IPS-18a (cell line): ENCODE measurements around the gene AGRN.

Experiments used
- H3K27ac ChIP-seq: one replicate; pipeline ENCODE4 v1.5.1; 2013; ENCODE audit warnings: low read length
- H3K27me3 ChIP-seq: one replicate; pipeline ENCODE4 v1.6.1; 2013; ENCODE audit warnings: mild to moderate bottlenecking, low read length; ENCODE audit not compliant: control insufficient read depth, insufficient read depth
- H3K36me3 ChIP-seq: one replicate; pipeline ENCODE4 v1.6.1; 2013; ENCODE audit warnings: low read depth, low read length; ENCODE audit not compliant: control insufficient read depth
- H3K4me1 ChIP-seq: one replicate; pipeline ENCODE4 v1.6.1; 2013; ENCODE audit warnings: low read depth, low read length; ENCODE audit not compliant: control insufficient read depth
- H3K4me3 ChIP-seq: one replicate; pipeline ENCODE4 v1.5.1; 2013; ENCODE audit warnings: low read length
- H3K9ac ChIP-seq: one replicate; pipeline ENCODE4 v1.6.1; 2013; ENCODE audit warnings: mild to moderate bottlenecking, low read length, moderate library complexity
- H3K9me3 ChIP-seq: one replicate; pipeline ENCODE4 v1.6.1; 2013; ENCODE audit warnings: low read depth, low read length; ENCODE audit not compliant: control insufficient read depth

Gene AGRN

DNA sequence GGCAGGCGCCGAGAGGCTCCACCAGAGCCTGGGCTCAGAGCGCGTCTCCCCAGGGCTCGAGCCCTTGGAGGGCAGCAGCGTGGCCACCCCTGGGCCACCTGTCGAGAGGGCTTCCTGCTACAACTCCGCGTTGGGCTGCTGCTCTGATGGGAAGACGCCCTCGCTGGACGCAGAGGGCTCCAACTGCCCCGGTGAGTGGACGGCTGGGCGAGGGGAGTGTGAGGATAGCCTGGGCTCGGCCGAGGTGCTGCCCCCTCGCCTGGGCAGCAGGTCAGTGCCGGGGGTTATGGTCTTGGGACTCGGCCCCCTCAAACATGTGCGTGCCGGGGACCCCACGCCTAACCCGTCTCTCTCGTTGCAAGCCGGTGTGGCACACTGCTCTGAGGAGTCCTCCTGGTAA, 26.8 kb downstream of the AGRN start:
- Histone ChIP-seq H3K4me3 (no peak overlapping the region), H3K27me3 (peaks cover 2% of the 10 kb centered on the region), H3K4me1 (no peaks in the 10 kb centered on the region), H3K9me3 (no peaks in the 10 kb centered on the region), H3K9ac (no peak overlapping the region), H3K36me3 (peaks cover 23% of the 10 kb centered on the region), H3K27ac (no peak overlapping the region)

DNA sequence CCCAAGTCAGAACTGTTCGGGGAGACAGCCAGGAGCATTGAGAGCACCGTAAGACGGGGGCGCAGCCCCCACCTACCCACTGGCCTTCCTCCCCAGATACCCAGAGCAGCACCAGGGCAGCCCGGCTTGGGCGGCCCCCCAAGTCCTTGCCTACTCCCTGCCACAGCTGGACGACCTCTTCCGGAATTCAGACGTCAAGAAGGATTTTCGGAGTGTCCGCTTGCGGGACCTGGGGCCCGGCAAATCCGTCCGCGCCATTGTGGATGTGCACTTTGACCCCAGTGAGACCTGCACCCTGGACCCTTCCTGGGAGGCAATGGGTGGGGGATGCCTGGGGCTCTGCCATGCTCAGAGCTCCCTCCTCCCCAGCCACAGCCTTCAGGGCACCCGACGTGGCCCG, 27.5 kb downstream of the AGRN start:
- no peaks in the 10 kb centered on the region for H3K4me1 ChIP-seq
- no peak overlapping the region for H3K27ac ChIP-seq
- no peaks in the 10 kb centered on the region for H3K27me3 ChIP-seq
- H3K9ac ChIP-seq, result no peak overlapping the region
- H3K36me3 ChIP-seq, result peaks cover 27% of the 10 kb centered on the region
- no peaks in the 10 kb centered on the region for H3K9me3 ChIP-seq
- no peak overlapping the region for H3K4me3 ChIP-seq

DNA sequence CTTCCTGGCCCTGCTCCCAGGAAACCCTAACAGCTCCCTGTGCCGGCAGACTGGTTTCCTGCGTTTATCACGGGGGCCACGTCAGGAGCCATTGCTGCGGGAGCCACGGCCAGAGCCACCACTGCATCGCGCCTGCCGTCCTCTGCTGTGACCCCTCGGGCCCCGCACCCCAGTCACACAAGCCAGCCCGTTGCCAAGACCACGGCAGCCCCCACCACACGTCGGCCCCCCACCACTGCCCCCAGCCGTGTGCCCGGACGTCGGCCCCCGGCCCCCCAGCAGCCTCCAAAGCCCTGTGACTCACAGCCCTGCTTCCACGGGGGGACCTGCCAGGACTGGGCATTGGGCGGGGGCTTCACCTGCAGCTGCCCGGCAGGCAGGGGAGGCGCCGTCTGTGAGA, 28.0 kb downstream of the AGRN start:
- Histone ChIP-seq H3K9ac (no peak overlapping the region), H3K36me3 (peaks cover 33% of the 10 kb centered on the region), H3K9me3 (no peaks in the 10 kb centered on the region), H3K27ac (no peak overlapping the region), H3K27me3 (no peaks in the 10 kb centered on the region), H3K4me3 (no peak overlapping the region), H3K4me1 (no peaks in the 10 kb centered on the region)

DNA sequence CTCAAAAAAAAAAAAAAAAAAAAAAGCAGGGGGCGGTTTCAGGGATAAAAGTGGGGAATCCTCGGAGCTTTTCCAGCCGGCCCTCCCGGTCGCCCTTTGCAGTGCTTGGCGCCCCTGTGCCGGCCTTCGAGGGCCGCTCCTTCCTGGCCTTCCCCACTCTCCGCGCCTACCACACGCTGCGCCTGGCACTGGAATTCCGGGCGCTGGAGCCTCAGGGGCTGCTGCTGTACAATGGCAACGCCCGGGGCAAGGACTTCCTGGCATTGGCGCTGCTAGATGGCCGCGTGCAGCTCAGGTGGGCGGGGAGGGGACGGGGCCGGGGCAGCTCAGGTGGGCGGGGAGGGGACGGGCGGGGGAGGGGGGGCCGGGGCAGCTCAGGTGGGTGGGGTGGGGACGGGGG, 28.8 kb downstream of the AGRN start:
- Histone ChIP-seq H3K27ac (no peak overlapping the region), H3K27me3 (no peaks in the 10 kb centered on the region), H3K4me3 (no peak overlapping the region), H3K9ac (no peak overlapping the region), H3K9me3 (no peaks in the 10 kb centered on the region), H3K4me1 (no peaks in the 10 kb centered on the region), H3K36me3 (peaks cover 38% of the 10 kb centered on the region)

DNA sequence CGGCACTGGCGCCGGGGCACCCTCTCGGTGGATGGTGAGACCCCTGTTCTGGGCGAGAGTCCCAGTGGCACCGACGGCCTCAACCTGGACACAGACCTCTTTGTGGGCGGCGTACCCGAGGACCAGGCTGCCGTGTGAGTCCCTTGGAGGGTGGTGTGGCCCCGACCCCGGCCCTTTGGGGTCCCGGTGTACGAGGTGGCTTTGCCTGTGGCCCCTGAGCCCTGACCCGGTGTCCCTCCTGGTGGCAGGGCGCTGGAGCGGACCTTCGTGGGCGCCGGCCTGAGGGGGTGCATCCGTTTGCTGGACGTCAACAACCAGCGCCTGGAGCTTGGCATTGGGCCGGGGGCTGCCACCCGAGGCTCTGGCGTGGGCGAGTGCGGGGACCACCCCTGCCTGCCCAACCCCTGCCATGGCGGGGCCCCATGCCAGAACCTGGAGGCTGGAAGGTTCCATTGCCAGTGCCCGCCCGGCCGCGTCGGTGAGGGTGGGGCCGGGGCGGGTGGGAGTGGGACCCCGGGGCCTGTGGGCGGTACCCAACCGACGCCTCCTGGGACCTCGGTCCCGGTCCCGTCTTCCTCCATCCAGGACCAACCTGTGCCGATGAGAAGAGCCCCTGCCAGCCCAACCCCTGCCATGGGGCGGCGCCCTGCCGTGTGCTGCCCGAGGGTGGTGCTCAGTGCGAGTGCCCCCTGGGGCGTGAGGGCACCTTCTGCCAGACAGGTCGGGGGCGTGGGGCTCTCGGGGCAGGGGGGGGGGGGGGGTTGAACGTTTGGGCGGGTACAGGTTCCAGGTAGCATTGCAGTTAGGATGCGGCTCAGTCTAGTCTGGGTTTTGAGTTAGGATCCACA, 29.6 kb downstream of the AGRN start:
- Histone ChIP-seq H3K36me3 (peaks cover 43% of the 10 kb centered on the region), H3K9me3 (no peaks in the 10 kb centered on the region), H3K27me3 (no peaks in the 10 kb centered on the region), H3K9ac (no peak overlapping the region), H3K4me3 (no peak overlapping the region), H3K4me1 (no peaks in the 10 kb centered on the region), H3K27ac (no peak overlapping the region)

DNA sequence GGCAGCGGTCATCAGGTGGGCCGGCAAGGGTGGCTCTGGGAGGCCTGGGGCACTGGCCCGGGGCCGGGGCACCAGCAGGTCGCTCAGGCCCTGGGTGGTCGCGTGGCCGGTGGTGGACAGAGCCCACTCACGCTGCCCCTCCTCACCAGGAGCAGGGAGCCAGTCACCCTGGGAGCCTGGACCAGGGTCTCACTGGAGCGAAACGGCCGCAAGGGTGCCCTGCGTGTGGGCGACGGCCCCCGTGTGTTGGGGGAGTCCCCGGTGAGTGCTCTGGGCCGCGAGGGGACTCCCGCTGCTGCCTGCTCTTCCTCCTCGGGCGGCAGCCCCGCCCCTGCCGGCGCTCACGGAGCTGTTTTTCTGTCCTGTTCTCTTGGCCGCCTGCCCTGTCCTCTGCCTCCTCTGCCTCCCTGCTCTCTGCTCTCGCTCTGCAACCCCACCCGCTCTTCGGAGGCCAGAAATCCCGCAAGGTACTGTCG, 30.7 kb downstream of the AGRN start:
- no peak overlapping the region for H3K4me3 ChIP-seq
- no peak overlapping the region for H3K9ac ChIP-seq
- no peaks in the 10 kb centered on the region for H3K9me3 ChIP-seq
- peaks cover 37% of the 10 kb centered on the region for H3K36me3 ChIP-seq
- no peaks in the 10 kb centered on the region for H3K4me1 ChIP-seq
- no peak overlapping the region for H3K27ac ChIP-seq
- no peaks in the 10 kb centered on the region for H3K27me3 ChIP-seq

DNA sequence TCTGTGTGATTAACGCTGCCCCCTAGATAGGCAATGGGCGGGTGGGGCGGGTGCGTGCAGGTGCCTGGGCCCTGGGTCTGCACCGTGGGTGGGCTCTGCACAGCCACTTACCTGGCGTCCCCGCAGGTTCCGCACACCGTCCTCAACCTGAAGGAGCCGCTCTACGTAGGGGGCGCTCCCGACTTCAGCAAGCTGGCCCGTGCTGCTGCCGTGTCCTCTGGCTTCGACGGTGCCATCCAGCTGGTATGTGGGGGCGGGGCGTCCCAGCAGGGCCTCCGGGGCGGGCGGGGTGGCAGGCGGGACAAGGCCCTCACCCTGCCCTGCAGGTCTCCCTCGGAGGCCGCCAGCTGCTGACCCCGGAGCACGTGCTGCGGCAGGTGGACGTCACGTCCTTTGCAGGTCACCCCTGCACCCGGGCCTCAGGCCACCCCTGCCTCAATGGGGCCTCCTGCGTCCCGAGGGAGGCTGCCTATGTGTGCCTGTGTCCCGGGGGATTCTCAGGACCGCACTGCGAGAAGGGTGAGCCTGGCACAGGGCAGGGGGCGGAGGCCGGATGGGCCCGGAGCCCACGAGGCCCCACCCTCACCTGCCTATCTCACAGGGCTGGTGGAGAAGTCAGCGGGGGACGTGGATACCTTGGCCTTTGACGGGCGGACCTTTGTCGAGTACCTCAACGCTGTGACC, 31.3 kb downstream of the AGRN start:
- H3K4me3 ChIP-seq, result no peak overlapping the region
- no peaks in the 10 kb centered on the region for H3K9me3 ChIP-seq
- H3K4me1 ChIP-seq, result no peaks in the 10 kb centered on the region
- H3K27me3 ChIP-seq, result no peaks in the 10 kb centered on the region
- H3K36me3 ChIP-seq, result peaks cover 34% of the 10 kb centered on the region
- no peak overlapping the region for H3K27ac ChIP-seq
- H3K9ac ChIP-seq, result no peak overlapping the region

DNA sequence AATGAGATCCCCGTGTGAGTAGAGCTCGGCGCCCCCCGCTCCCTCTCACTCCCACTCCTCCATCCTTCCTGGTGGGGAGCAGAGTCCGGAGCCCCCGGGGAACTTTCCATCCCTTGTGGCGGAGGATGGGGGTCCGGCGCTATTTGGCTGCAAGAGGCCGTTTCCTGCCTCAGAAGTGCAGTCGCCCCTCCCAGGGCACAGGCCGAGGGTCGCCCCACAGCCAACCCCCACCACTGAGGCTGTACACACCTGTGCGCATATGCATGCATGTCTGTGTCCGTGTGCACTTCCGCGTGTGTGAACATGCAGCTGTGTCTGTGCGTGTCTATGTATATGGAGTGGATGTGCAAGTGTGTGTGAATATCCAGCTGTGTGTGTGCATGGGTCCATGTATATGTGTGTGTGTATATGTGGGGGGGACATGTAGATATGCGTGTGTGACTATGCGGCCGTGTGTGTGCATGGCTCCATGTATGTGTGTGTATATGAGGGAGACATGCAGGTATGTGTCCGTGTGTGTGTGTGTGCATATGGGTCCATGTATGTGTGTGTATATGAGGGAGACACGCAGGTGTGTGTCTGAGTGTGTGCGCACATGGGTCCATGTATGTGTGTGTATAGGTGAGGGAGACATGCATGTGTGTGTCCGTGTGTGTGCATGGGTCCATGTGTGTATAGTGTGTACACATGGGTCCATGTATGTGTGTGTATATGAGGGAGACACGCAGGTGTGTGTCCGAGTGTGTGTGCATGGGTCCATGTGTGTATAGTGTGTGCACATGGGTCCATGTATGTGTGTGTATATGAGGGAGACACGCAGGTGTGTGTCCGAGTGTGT, 32.3 kb downstream of the AGRN start:
- Histone ChIP-seq H3K4me1 (no peaks in the 10 kb centered on the region), H3K9ac (no peak overlapping the region), H3K9me3 (no peaks in the 10 kb centered on the region), H3K36me3 (peaks cover 29% of the 10 kb centered on the region), H3K4me3 (no peak overlapping the region), H3K27ac (no peak overlapping the region), H3K27me3 (peaks cover 7% of the 10 kb centered on the region)

DNA sequence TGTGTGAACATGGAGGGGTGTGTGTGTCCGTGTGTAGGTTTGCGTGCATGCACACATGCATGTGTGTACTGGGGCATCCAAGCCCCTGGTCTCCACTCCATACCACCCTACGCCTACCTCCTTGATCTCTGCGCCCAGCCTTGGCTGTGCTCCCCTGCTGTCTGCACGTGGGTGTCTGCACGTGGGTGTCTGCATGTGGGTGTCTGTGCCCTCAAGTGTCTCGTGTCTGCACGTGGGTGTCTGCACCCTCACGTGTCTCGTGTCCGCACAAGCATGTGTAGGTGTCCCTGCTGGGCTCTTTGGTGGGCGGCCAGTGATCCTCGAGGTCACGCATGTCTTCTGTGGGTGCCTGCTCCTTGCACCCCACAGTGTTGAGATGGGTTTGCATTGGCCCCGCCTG, 33.1 kb downstream of the AGRN start:
- no peaks in the 10 kb centered on the region for H3K9me3 ChIP-seq
- H3K27me3 ChIP-seq, result peaks cover 15% of the 10 kb centered on the region
- H3K9ac ChIP-seq, result no peak overlapping the region
- H3K27ac ChIP-seq, result no peak overlapping the region
- H3K36me3 ChIP-seq, result peaks cover 24% of the 10 kb centered on the region
- H3K4me3 ChIP-seq, result no peak overlapping the region
- no peaks in the 10 kb centered on the region for H3K4me1 ChIP-seq

DNA sequence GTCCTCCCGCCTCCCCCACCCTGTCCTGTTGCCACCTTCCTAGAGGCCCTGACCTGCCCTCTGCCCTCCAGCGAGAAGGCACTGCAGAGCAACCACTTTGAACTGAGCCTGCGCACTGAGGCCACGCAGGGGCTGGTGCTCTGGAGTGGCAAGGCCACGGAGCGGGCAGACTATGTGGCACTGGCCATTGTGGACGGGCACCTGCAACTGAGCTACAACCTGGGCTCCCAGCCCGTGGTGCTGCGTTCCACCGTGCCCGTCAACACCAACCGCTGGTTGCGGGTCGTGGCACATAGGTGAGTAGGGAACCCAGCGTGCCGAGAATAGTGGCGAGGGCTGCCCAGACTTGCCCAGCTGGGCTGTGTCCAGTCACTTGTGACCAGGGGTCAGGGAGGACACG, 33.8 kb downstream of the AGRN start:
- Histone ChIP-seq H3K36me3 (peaks cover 24% of the 10 kb centered on the region), H3K4me1 (no peaks in the 10 kb centered on the region), H3K27ac (no peak overlapping the region), H3K4me3 (no peak overlapping the region), H3K9me3 (no peaks in the 10 kb centered on the region), H3K9ac (no peak overlapping the region), H3K27me3 (peaks cover 21% of the 10 kb centered on the region)

DNA sequence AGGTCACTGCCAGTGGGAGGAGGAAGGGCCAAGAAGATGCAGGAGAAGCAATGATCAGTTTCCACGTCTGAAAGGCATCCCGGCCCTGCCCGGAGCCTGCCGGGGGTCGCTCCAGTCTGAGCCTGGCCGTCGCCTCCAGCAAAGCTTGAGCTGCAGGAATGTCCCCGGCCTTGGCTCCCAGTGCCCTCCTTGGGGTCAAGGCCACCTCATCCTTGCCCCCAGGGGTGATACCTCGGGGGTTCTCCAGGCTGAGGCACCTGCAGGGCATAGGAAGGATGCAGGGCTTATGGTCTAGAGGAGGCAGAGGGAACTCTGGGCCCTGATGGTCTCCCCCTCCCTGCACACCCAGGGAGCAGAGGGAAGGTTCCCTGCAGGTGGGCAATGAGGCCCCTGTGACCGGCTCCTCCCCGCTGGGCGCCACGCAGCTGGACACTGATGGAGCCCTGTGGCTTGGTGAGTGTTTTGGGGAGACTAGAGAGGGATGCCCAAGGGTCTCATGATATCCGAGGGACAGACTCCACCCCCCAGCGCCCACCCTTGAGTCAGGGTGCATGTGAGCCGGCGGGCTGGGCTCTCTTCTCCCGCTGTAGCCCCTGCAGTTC, 34.3 kb downstream of the AGRN start:
- peaks cover 24% of the 10 kb centered on the region for H3K36me3 ChIP-seq
- no peak overlapping the region for H3K9ac ChIP-seq
- H3K9me3 ChIP-seq, result no peaks in the 10 kb centered on the region
- H3K4me3 ChIP-seq, result no peak overlapping the region
- H3K27me3 ChIP-seq, result peaks cover 26% of the 10 kb centered on the region
- no peaks in the 10 kb centered on the region for H3K4me1 ChIP-seq
- H3K27ac ChIP-seq, result no peak overlapping the region
